Activated CD4-positive, alpha-beta T cell treated with anti-CD3 and anti-CD28 coated beads for 1 hour (primary cell): ENCODE results near the gene CHIA.

ENCODE experiments used
- DNase-seq: peaks from one replicate; pipeline ENCODE4 v3.0.0-alpha.2; 2020

CHIA gene

DNA sequence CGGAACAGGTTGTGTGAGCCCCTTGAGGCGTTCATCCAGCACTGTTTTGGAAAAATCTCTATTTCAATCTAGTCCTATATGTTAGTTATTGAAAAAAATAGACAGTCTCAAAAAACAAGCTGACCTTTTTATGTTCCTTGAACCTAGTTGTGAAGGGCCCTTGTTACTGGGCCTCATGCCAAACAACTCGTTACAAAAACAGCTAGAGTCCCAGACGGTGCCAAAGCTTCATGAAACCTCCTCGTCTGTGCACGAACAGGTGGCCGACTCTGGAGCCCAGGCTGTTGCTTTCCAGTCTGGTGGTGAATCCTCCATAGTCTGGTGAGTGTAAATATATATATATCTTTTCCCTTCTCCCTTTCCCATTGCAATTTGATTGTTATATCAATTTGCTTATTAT is at the start of gene CHIA:
TSS of gene CHIA (plus strand) at position 222 of the 400 bp plus-strand sequence. CDS start 19,617 bp downstream, outside the sequence.
- DNase-seq, result no peak

GRCh38 chr1:111241797-111242196 is 48.9 kb upstream of the CHIA start:
- no peak for DNase-seq

DNA sequence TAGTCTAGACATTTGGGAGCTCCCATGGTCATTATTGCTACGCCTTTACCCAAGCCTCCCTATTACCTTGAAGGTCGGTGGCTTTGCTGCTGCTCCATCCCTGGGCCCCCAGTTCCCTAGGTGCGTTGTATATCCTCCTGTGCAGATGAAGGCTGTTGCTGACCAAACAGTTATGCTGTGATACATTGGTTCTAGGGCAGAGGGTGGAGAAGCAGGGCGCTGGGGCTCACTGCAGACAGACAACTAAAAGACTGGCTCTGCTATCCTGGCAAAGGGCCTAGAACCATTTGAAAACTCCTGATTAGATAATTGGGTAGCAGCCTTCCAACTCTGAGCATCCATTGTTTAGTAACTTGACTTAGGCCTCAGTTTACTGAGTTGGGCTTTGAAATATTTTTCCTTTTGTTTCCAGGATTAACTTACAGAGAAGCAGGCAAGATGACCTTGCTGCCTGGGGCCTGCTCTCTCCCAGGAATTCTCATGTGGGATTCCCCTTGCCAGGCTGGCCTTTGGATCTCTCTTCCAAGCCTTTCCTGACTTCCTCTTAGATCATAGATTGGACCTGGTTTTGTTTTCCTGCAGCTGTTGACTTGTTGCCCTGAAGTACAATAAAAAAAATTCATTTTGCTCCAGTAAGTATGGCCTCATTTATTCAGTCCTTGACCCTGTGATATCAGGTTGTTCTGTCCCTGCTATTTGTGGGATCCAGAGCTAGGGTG is 47.7 kb upstream of the CHIA start:
- DNase-seq, result no peak

GRCh38 chr1:111247125-111247838 is 43.4 kb upstream of the CHIA start:
- DNase-seq, result no peak

- no peak for DNase-seq
Observed at GRCh38 chr1:111249960-111250359, 40.7 kb upstream of the CHIA start.

DNA sequence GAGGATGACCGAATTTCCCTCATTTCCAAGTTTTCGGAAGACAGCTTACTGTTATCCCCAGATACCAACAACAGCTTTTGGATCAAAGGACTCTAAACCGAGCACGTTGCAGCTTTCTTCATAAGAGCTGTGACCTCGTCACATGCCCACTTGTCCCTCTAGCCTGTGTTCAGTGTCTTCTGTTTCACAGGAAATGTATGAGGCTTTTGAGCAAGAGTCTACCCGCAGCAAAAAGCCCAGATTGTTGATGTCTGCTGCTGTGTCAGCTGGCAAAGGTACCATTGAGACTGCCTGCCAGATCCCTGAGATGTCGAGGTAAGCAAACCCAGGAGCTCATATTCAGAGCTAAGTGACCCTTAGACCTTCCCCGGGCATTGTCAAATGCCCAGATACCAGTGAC is 39.1 kb upstream of the CHIA start:
- no peak for DNase-seq

GRCh38 chr1:111252786-111253185 is 37.9 kb upstream of the CHIA start:
- no peak for DNase-seq

GRCh38 chr1:111253876-111254275 is 36.8 kb upstream of the CHIA start:
- DNase-seq, result no peak

GRCh38 chr1:111256988-111257658 is 33.5 kb upstream of the CHIA start:
- no peak for DNase-seq

DNA sequence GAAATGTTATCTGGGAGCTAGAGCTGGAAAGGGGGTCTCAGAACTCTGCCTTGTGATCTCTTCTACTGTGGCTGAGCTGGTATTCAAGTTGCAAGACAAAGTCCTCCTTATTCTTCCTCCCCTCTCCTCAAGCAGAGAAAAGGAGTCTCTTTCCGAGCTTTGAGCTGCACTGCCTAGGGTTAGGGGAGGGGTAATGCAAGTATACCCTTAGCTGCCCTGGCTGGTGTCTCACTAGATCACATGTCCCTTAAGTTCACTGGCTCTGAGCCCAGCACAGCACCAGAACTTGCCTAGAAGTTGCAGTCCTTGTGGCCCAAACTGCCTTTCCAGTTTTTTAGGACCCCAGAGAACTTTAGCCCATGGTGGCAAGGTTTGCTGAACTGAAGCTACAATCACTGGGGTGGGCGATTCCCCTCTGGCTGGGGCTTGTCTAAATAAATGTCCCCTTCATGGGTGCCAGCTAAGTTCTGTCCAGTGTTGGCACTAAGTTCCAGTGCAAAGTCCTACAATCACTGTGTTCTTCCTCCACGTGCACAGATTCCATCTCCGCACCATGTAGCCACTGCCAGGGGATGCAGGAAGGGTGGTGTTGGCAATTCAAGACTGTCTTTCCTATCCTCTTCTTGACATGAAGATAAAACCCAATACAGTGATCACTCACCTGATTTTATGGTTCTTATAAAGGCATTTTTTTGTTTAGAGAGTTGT is 22.7 kb upstream of the CHIA start:
- DNase-seq, result no peak

DNA sequence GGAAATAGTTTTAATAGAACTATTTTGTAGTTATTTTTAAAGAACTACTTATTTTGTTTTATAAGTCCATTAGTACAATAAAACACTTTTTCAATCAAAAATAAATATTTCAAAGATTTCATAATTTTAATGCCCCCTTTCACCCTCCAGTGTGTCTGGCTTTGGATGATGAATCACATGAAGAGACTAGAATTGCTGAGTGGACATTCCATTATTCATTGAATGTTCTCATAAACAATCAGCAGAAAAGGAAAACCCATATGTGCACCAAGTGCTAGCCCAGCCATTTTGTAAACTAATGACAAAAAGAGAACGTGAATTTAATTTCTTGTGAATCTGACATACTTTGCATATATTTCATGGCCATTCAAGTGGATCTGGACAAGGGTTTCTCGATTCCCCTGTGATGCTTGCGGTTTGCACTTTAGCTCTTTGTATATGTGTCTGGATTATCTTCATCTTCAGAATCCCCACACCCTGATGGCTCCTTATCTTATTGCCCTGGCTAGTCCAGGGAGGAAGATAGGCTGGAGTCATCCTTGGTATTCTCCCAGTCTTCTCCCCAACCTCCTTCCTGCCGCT is 20.7 kb upstream of the CHIA start:
- DNase-seq, result no peak

GRCh38 chr1:111270771-111271463 is 19.7 kb upstream of the CHIA start:
- no peak for DNase-seq

DNA sequence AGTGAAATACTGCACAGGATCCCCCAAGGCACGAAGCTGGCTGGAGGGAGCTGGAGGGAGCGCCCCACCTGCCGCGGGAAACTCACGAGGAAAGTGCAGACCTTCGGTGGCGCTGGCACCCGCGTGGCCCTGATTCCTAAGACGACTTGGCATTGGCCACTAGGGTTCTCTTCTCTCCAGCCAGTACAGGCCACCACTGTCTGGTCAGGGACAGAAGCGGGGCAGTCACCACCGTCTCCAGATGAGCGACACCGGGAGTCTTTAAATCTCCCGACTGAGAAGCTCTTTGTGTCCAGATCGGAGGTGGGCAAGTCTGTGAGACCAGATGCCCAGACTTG is 19.2 kb upstream of the CHIA start:
- DNase-seq, result no peak

DNA sequence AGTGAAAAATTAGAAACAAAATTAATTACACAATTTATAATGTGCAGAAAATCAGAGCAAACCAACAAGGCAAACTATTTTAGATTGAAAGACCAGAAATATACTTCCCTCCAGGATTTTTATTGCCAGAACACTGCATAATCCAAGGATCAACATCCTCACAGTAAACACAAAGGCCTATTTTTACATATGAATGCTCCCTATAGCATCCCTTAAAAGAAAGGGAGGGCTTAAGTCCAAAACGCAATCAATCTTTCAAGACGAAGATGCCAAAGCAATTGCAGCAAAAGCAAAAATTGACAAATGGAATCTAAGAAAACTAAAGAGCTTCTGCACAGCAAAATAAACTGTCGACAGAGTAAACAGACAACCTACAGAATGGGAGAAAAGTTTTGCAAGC is 18.6 kb upstream of the CHIA start:
- no peak for DNase-seq

DNA sequence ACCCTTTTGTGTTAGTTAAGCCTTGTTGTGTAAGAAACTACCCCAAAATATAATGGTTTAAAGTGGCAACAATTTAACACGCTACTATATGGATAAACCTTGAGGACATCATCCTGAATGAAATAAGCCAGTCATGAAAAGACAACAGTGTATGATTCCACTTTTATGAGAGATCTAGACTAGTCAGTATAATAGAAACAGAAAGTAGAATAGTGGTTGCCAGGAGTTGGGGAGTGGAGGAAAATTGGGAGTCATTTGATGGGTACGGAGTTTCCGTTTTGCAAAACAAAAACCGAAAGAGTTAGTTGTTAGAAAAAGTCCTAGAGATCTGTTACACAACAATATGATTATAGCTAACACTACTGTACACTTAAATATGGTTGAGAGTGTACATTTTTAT is 16.0 kb upstream of the CHIA start:
- DNase-seq, result no peak

DNA sequence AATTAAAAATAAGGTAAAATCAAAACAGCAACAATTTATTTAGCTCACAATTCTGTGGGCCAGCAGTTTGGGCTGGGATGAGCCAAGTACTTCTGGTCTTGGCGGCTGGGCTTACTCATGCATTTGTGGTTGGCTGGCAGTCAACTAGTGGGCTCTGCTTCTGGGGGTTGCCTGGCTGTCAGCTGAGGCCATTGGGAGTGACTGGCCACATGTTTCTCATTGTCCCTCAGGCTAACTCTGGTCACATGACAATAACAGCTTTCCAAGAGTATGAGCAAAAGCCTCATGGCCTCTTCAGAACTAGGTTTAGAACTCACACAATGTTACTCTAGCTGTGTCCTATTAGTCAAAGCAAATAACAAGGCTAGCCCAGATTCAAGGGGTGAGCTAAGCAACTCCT is 15.6 kb upstream of the CHIA start:
- DNase-seq, result no peak

DNA sequence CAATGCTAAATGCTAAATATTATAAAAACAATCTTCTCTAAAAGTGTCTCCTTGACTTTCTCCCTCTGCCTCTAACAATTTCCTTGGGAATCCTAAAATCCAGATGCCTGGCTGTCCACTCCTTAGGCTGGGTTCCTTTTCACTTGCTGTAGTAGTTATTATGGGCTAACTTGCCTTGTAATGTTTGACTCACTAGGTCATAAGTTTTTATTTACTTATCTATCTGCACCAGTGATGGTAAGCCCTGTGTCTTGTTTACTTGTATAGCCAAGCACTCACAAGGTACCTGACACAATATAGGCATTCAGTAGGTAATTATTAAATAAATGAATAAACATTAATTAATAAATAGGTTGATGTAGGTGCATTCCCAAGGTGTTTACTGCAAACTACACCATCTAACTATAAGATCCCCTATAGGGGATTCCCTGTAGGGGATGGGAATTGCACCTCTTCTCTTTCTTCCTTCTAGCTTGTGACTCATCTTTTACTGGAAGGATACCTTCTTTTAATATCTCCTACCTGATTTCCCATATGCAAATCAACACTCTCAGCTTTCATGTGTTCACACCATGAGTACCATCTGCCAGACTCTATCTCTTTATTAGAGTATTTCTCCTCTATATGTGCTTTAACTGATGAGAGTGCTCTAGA is 14.7 kb upstream of the CHIA start:
- no peak for DNase-seq

- DNase-seq, result no peak
Observed at GRCh38 chr1:111279144-111279543, 11.5 kb upstream of the CHIA start.

DNA sequence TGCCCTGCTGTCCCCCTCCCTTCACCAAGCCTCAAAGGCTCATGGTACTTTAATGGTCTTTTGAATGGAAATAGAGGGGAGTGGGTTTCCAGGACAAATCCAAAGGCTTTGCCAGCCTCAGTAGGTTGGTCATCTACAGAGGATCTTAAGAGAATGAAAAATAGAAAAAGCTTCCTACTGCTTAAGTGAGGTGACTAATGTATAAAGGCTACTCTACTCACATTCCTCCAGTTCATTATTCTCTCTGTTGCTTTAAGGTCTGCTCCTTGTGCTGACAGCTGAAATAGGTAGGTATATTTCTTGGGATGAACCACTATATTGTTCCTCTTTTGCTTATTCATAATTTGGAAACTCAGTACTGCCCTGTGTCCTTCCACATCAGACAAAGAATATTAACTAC is 10.4 kb upstream of the CHIA start:
- no peak for DNase-seq

- DNase-seq, result no peak
Observed at GRCh38 chr1:111281411-111281810, 9.2 kb upstream of the CHIA start.

DNA sequence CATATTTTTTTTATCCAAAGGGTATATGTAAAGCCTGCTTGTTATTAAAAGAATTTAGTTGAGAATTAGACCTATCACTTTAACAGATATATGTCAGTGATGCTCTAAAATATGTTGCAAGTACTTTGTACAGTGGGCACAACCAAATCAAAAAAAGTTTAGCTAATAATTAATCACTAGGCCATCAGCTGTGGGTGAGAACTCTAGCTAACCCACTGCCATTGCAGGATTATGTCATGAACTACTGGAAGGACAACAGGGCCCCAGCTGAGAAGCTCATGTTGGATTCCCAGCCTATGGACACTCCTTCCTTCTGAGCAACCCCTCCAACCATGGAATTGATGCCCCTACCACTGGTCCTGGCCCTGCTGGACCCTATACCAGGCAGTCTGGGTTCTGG is 6.8 kb upstream of the CHIA start:
- DNase-seq, result no peak

- DNase-seq, result no peak
Observed at GRCh38 chr1:111285879-111286278, 4.8 kb upstream of the CHIA start.
